ENCODE data around the gene MCRS1. TPM values are rescaled to one million over a fixed set of nuclear protein-coding genes. Genes with fewer than 3 reads are reported as not detected.

The MCRS1 gene
- total RNA-seq, 4 donors from 2014 or later, result 56.7 to 111 (median 69.2) TPM

GRCh38 chr12:49556391-49557186, 11.4 kb downstream of the MCRS1 start:
- H3K4me3 ChIP-seq (replicated peaks in 1 of 3), result no peak overlapping the region
- DNase-seq, result peak; percentile 40
- no peaks in the 10 kb centered on the region for H3K9me3 ChIP-seq
- intact Hi-C loops (cut with DNase I), result no loop called here
- WGBS, 2 donors, result 66 to 74% methylated on average over 11 to 12 of the region's 12 CpGs
- TF ChIP-seq POLR2A (IDR thresholded peaks at IDR 0.05) (no peak), CTCF (IDR thresholded peaks at IDR 0.05) (no peak)
- H3K36me3 ChIP-seq, result peaks cover 34 to 46% of the 10 kb centered on the region in 2 donors
- no peak overlapping the region for H3K27ac ChIP-seq
- no peaks in the 10 kb centered on the region for H3K27me3 ChIP-seq
- H3K4me1 ChIP-seq, result no peaks in the 10 kb centered on the region

GRCh38 chr12:49555631-49556390, 12.1 kb downstream of the MCRS1 start:
- Histone ChIP-seq H3K36me3 (peaks cover 34 to 39% of the 10 kb centered on the region in 2 donors), H3K27me3 (no peaks in the 10 kb centered on the region), H3K9me3 (no peaks in the 10 kb centered on the region), H3K4me1 (no peaks in the 10 kb centered on the region), H3K27ac (no peak overlapping the region), H3K4me3 (replicated peaks in 1 of 3) (no peak overlapping the region)
- no peak for DNase-seq
- WGBS, 2 donors, result 89 to 98% methylated on average over 9 to 14 of the region's 18 CpGs
- no peak for TF ChIP-seq POLR2A (IDR thresholded peaks at IDR 0.05)
- no peak for TF ChIP-seq CTCF (IDR thresholded peaks at IDR 0.05)
- intact Hi-C loops (cut with DNase I), result no loop called here

- no peaks in the 10 kb centered on the region for H3K27me3 ChIP-seq
- H3K36me3 ChIP-seq, result peaks cover 21 to 24% of the 10 kb centered on the region in 2 donors
- intact Hi-C loops (cut with DNase I), result no loop called here
- no peak overlapping the region for H3K27ac ChIP-seq
- H3K9me3 ChIP-seq, result no peaks in the 10 kb centered on the region
- TF ChIP-seq CTCF (IDR thresholded peaks at IDR 0.05), result no peak
- no peak for DNase-seq
- H3K4me3 ChIP-seq (replicated peaks in 1 of 3), result no peak overlapping the region
- 73 to 84% methylated on average over 10 to 15 of the region's 15 CpGs for WGBS, 2 donors
- peaks cover 3% of the 10 kb centered on the region in 2 donors for H3K4me1 ChIP-seq
These were observed 13.7 kb downstream of the MCRS1 start for GRCh38 chr12:49554266-49554665.

- no peaks in the 10 kb centered on the region for H3K9me3 ChIP-seq
- no peak for TF ChIP-seq POLR2A (IDR thresholded peaks at IDR 0.05)
- peak in 4 of 6 experiments; percentile 43 to 62 (median 46) for TF ChIP-seq CTCF (IDR thresholded peaks at IDR 0.05)
- WGBS, 2 donors, result 70 to 74% methylated on average over 2 of the region's 2 CpGs
- no peak overlapping the region for H3K27ac ChIP-seq
- no peak overlapping the region for H3K4me3 ChIP-seq (replicated peaks in 1 of 3)
- H3K36me3 ChIP-seq, result peaks cover 14 to 18% of the 10 kb centered on the region in 2 donors
- H3K27me3 ChIP-seq, result no peaks in the 10 kb centered on the region
- peaks cover 9 to 10% of the 10 kb centered on the region in 2 donors for H3K4me1 ChIP-seq
- intact Hi-C loops (cut with DNase I), result no loop called here
- no peak for DNase-seq
These were observed 14.3 kb downstream of the MCRS1 start for GRCh38 chr12:49553512-49554088.

Data from thyroid gland (tissue), 4 donors.